HG03520 (cell line): Measurements from ENCODE around the gene KRT6C.
"Not testable (repeated sequence)": the region's sequence is repeated elsewhere in the genome, so short reads cannot be mapped to it uniquely, and the experiment has no call there.

Experiments
- ATAC-seq: cut with Tn5 transposase; IDR thresholded peaks from one replicate; pipeline ENCODE4 v1.9.1; 2021; ENCODE audit warnings: mild to moderate bottlenecking, moderate library complexity; ENCODE audit not compliant: unreplicated experiment

KRT6C gene

DNA sequence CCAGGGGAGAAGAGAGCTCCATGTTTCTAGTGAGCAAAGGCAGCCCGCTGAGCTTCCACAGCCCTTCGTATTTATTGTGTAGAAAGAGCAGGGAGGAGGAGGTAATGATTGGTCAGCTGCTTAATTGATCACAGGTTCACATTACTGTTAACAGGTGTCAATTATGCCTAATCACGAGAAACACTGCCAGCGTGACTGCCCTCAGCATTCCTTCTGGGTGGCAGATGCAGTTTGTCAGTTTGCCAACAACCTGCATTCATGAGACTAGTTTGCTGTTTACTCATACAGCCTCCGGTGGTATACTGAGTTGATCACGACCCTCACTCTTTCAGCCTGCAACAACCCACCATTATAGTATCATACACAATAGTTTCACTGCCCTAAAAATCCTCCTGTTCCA, 27.0 kb upstream of the KRT6C start:
- not testable (repeated sequence) for ATAC-seq

DNA sequence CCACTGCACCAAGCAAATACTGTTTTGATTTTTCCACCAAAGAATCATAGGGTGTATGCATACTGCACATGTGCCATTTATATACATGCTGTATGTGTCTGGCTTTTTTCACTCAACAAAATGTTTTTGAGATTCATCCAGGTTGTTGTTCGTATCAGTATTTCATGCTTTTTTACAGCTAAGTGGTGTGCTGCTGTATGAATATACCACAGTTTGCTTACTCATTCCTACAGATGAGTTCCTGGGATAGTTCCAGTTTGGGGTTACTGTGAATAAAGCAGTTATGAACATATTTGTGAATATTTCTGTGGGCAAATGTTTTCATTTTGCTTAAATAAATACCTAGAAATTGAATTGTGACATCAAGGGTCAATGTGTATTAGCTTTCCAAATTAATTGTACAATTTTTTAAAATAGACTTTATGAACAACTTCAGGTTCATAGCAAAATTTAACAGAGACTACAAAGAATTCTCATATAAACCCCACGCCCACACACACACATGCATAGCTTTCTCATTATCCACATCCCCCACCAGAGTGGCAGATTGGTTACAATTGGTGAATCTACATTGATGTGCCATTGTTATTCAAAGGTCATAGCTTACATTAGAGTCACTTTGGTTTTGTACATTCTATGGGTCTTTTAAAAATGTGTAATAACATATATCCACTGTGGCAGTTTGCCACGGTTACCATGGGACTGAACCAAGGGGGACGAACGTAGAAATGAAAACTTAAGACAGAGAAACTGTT, 26.4 kb upstream of the KRT6C start:
- ATAC-seq, result no peak

GRCh38 chr12:52498946-52499345, 25.3 kb upstream of the KRT6C start:
- no peak for ATAC-seq

DNA sequence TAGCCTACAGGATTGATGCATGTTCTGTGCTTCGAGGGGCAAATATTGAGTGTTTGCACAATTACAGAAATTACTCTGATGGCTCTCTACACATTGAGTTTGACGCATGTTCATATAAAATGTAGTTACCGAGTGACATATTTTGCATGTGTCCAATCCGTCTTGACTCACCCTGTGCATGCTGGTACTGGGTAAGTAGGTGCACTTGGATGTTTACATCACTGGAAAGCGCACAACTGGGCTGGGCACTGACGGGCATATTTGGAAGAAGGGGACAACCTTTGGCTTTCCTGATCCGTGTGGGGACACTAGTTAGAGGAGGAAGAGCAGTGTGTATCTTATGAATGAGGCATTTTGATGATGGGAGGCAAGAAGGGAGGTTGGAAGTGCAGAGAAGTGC, 24.4 kb upstream of the KRT6C start:
- no peak for ATAC-seq

DNA sequence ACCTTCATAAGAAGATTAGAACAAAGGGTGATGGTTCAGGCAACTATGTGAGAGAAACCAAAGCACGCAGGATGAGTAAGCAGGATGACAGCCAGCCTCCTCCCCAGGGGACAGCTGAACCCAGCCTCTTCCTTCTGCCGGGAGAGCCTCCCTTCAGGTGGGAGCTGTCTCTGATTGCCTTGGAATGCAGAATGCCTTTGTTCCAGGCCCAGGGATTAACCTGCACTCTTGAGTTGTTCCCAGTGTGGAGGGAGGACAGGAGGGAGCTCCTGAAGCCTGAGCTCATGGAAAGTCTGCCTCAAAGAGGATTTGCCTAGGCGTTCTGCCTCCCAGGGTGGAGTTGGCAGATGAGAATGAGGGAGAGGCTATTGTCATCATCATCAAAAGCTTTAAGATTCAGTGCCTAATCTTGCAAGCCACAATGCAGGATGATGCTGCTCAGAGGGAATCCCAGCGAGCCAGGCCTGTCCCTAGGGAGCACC, 23.0 kb upstream of the KRT6C start:
- no peak for ATAC-seq

DNA sequence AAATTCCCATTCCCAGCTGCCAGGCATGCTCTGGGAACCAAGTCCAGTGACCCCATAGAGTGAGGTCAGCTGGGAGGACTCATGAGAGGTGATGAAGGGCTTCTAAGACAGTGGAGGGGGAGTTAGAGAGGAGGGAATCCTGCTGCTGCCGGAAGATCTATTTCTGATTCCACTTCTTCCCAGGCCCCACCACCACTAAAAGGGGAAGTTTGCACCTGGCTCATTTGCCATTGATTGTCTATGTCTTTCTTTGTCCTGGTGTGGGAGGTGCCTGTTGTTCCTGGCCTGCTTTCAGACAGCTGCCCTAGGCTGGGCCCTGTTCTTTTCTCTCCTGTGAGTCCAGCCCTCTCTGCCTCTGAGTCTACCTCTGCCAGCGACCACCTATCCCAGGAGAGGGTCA, 22.4 kb upstream of the KRT6C start:
- ATAC-seq, result no peak

DNA sequence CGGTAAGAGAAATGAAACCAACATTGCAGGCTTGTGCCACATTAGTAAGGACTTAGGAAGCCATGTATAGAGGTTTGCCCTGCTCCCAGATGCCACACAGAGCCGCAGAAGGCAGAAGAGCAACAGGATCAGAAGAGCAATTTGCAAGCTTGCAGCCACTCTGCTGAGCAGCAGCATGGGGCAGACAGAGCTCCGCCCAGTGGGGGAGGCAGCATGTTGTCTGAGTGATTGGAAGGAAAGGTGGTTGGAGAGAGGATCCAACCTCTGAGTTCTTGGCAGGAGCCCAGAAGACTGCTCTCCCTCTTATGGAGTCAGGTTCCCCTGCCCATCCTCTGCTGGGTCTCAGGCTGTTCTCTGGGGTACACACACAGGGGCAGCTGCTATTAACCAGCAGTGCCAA, 21.8 kb upstream of the KRT6C start:
- ATAC-seq, result no peak

- no peak for ATAC-seq
Measured at GRCh38 chr12:52494518-52494917, 20.9 kb upstream of the KRT6C start.

DNA sequence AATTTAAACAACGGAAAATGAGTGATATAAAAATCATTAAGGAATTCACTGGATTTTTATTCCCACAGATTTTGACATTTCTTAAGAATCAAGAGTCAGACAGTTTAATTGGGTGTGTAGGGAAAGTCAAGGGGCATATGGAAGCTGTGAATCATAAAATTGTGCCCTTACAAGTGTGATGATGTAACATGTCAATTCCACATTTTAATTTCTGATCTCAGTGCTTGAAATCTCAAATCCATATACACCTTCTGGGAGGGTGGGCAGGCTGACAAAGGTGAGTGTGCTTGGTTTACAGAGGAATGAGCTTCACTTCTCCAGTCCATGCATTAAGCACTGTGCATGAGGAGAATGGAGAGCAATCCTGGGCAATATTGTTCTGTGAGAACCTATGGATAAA, 20.5 kb upstream of the KRT6C start:
- no peak for ATAC-seq

- no peak for ATAC-seq
Measured at GRCh38 chr12:52493172-52493571, 19.6 kb upstream of the KRT6C start, which contains the start of gene KRT6A. KRT6A (minus strand) TSS chr12:52493257; CDS start chr12:52493188, 69 bp downstream.

DNA sequence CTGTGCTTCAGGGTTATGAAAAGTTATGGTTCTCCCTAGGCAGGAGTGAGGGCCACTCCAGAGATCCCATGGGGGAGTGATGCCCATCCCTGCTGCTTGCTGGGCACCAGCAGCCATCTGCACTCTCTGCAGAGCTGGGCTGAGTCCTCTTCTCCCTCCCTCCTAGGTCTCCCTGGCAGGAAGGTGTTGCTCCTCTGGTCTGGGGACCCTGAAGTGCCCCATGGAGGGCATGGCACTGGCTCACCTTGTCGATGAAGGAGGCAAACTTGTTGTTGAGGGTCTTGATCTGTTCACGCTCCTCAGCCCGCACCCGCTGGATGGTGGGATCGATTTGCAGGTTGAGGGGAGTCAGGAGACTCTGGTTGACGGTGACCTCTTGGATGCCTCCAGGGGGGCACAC, 18.8 kb upstream of the KRT6C start:
- ATAC-seq, result not testable (repeated sequence)

DNA sequence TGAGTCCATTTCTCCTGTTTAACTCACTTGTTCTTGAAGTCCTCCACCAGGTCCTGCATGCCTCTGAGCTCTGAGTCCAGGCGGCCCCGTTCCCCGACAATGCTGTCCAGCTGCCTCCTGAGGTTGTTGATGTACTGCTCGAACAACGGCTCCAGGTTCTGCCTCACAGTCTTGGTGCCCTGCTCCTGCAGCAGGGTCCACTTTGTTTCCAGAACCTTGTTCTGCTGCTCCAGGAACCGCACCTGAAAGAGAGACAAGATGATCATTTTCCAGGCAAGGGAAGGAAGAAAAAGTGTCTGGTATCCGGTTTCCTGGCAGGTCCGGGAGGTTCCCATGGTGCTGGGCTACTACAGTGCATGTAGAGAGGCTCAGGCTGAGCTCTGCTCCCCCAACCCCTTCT, 17.9 kb upstream of the KRT6C start:
- ATAC-seq, result not testable (repeated sequence)

- ATAC-seq, result no peak
Measured at GRCh38 chr12:52488736-52489135, 15.1 kb upstream of the KRT6C start.

DNA sequence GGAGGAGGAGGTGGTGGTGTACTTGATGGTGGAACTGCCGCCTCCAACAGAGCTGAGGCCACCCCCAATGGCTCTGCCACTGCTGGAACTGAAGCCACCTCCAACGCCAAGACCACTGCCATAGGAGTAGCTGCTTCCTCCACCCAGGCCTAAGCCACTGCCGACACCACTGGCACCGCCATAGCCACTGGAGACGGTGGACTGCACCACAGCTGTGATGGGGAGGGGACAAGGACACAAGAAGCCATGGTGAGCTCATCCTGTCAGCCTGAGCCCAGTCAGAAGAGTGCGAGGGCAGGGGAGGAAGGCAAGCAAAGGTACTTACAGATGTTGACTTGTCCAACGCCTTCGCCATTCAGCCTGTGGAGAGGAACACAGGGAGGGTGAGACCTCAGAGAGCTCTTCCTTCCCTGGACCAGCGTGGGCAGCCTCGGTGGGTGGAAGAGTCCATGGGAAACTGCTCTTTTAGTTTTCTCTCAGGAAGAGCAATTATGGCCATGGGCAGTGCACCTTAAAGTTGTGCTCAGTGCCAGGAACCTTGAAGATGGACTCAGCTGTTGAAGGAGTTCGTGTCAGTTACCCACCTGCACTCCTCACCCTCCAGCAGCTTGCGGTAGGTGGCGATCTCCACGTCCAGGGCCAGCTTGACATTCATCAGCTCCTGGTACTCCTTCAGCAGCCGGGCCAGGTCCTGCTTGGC, 14.3 kb upstream of the KRT6C start:
- not testable (repeated sequence) for ATAC-seq

- ATAC-seq, result no peak
Measured at GRCh38 chr12:52487211-52487610, 13.6 kb upstream of the KRT6C start.

DNA sequence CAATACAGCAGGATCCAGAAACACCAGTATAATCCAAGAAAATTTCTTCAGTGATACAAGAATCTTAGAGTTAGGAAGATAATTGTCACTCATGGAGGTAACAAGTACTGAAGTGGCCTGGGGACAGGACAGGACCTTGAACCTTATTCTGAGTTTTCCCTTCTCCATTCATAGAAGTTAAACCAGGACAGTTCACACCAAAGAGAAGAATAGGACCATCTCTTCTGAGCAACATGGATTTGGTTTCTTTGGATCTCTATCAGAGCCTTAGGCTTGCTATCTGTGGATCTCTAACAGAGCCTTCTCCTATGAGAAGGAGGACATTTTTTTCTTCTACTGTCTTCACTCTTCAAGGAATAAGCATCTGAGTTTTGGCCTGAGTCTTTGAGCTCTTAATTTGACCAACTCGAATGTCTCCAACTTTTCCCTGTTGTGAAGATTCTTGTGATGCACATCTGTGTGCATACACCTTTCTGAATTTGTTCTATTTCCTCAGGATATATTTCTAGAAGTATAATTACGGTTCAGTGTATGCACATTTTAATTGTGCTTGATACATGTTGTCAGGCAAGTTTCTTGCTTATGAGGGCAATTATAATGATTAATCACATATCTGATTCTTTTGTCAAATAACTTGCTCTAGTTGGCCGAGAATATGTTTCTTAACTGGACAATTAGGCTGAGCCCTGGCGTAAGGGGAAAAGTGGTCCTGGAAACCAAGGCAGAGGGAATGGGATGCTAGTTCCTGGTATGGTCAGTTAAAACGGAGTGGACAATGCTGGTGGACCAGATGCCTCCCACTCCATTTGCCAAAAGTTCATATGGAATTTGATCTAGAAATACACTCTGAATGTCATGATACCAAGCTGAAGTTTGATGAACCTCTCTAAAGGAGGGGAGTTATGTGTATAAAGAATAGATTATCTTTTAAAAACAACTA, 12.8 kb upstream of the KRT6C start:
- ATAC-seq, result no peak

GRCh38 chr12:52480073-52480472, 6.5 kb upstream of the KRT6C start:
- no peak for ATAC-seq

DNA sequence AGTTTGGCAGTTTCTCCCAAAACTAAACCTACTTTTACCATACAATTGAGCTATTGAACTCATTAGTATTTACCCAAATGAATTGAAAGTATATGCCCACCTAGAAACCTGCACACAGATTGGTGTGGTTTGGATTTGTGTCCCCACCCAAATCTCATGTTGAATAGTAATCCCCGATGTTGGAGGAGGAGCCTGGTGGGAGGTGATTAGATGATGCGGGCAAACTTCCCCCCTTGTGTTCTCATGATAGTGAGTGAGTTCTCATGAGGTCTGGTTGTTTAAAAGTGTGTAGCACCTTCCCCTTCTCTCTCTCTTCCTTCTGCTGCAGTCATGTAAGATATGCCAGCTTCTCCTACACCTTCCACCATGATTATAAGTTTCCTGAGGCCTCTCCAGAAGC, 4.0 kb upstream of the KRT6C start:
- ATAC-seq, result no peak

DNA sequence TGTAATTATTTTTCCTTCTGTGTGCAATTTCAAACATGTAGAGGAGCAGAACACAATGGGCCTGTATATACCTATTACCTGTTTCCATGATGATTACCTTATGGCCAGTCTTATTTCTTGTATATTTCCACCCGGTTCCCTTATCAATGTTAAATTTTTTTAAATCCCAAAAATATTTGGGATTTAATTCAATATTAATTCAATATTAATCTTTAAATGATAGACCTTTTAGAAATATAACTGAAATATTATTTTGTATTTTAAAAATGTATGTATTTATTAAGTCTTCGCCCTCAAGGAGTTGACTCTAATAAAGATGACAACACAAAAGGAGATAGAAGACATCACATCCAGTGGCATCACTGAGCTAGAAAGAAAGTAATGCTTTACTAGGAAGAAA, 607 bp upstream of the KRT6C start:
- ATAC-seq, result no peak

DNA sequence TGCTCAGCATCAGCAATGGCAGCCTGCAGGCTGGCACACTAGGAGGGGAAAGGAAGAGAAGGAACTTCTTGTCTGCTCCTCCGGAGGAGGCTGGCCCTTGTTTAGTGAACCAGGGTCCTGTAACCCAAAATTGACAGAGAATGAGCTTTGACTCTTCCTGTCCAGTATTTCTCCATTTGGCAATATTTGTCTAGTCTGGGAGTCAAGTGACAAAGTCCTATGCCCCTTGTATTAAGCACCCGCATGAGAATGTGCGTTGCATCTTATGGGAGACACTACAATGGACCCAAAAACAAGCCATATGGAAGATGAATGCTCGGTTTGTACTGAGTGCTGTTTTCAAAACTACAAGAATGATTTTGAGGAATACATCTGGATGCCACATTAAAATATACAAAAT, 3.8 kb downstream of the KRT6C start:
- no peak for ATAC-seq

DNA sequence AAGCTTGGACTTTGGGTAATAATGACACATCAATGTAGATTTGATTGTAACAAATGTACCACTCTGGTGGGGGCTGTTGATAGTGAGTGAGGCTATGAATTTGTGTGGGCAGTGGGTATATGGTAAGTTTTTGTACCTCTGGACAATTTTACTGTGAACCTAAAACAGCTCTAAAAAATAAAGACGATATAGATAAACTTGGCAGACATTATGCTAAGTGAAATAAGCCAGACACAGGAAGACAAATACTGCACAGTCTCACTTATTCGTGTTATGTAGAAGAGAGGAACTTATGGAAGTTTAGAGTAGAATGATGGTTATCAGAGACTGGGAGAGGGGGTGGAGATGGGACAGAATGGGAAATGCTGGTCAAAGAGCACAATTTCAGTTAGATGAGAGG, 8.7 kb downstream of the KRT6C start:
- ATAC-seq, result no peak
